Bone marrow (tissue), 2 donors: ENCODE results near the gene PRSS48.
"Not testable (repeated sequence)": the region's sequence is repeated elsewhere in the genome, so short reads cannot be mapped to it uniquely, and the experiment has no call there.

Source experiments
- DNase-seq, 2 donors: peaks; one replicate each; lab custom pipeline; 2025; lab: John Stamatoyannopoulos, UW

PRSS48 gene

DNA sequence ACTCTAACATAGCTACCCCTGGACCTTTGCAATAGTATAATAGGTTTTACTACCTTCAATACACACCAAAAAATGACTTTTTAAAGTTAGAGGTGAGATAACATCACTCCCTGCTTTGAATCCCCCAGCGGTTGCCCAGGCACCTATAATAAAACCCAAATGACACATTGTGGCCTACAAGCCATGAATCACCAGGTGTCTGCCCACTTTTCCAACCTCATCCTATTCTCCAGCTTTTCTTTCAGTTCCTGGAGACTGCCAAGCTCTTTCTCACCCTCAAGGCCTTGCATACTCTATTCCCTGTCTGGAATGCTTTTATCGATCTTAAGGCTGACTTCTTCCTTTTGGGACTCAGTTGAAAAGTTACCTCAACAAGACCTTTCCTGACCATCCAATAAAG is 16.4 kb upstream of the PRSS48 start:
- DNase-seq: no peak

DNA sequence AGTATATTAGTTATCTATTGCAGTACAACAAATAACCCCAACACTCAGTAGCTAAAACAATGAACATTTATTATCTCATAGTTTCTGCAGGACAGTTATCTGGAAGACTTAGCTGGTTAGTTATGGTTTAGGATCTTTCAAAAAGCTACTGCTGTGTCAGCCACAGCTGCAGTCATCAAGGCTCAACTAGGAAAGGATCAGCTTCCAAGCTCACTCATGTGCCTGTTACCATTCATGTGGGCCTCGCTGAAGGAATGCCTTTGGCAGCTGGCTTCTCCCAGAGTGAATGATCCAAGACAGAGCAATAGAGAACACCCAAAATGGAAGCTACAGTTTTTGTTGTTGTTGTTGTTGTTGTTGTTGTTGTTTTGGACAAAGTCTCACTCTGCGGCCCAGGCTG is 13.5 kb upstream of the PRSS48 start:
- DNase-seq: no peak

DNA sequence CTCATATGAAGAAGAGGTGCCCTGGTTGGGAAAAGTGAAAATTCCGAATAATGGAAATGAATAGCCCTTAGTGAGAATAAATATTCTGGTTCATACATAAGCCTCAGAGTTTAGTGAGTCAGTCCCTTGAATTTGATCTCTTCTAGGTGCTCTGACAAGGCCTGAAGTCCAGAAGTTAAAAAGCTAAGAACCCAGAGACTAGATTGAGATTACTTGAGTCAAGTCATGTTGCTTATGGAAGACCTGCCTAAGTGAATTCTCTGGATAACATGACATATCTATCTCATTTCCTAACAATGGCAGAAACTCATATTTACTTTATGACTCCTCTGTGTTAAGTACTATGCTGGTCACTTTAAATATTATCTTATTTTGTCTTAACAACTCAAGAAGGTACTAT is 10.5 kb upstream of the PRSS48 start:
- no peak for DNase-seq

DNA sequence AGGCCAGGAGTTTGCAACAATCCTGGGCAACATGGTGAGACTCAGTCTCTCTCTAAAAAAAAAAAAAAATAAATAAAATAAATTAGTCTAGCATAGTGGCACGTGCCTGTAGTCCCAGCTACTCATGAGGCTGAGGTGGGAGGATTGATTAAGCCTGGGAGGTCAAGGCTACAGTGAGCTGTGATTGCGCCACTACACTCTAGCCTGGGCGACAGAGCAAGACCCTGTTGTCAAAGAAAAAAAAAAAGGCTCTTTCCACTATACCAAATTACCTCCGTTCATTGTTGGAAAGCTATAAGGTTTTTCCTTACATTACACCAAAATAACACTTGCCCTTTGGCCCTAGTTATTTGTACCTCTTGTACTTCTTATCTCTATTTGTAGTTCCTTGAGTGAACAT is 9.9 kb upstream of the PRSS48 start:
- DNase-seq: no peak

DNA sequence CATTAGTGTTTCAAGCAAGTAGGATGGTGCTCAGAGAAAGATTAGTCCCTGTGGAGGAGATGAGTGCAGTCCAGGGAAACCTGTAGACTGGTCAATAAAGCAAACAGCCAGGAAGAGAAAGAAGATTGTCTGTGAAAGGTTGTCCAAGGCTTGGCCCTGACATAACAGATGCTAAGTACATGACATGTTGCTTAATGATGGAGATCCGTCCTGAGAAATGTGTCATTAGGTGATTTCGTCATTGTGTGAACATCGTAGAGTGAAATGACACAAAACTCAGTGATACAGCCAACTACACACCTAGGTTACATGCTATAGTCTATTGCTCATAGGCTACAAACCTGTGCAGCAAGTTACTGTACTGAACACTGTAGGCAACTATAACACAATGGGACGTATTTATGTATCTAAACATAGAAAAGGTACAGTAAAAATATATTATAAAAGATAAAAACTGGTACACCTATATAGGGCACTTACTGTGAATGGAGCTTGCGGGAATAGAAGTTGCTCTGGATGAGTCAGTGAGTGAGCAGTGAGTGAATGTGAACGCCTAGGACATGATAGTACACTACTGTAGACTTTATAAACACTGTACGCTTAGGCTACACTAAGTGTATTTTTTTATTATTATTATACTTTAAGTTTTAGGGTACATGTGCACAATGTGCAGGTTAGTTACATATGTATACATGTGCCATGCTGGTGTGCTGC is 9.0 kb upstream of the PRSS48 start:
- DNase-seq: no peak

DNA sequence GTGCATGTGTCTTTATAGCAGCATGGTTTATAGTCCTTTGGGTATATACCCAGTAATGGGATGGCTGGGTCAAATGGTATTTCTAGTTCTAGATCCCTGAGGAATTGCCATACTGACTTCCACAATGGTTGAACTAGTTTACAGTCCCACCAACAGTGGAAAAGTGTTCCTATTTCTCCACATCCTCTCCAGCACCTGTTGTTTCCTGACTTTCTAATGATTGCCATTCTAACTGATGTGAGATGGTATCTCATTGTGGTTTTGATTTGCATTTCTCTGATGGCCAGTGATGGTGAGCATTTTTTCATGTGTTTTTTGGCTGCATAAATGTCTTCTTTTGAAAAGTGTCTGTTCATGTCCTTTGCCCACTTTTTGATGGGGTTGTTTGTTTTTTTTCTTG is 8.1 kb upstream of the PRSS48 start:
- DNase-seq: not testable (repeated sequence)

DNA sequence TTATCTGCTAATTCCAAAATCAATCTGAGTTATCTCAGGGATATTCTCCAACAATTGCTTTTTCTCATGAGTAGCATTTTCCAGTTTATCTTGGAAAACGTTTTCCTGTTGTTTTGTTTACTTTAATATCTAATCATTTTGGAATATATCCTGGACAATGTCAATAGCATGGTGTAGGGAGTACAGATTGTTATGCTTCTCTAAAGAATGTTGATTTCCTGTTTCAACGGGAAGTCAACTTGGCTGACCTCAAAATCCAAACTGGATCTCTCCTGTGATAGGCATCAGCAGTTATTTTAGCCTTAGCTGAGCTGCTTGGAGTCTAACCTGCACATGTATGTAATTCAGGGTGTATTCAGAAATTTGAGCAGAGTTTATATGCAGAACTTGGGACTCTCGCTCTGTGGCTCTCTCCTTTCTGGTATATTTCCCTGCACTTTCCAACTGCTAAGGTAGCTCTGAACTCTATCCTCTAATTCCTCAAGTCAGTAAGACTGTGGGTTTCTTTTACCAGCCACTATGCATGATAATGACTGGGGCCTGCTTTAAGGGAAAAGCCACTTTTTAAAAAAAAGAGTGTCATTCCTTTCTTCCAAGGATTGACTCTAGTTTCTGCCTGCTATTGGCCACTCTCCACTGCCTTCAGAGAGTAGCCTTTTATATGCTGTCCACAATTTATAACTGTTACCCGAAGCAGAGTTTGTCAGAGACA is 7.7 kb downstream of the PRSS48 start:
- DNase-seq: no peak

DNA sequence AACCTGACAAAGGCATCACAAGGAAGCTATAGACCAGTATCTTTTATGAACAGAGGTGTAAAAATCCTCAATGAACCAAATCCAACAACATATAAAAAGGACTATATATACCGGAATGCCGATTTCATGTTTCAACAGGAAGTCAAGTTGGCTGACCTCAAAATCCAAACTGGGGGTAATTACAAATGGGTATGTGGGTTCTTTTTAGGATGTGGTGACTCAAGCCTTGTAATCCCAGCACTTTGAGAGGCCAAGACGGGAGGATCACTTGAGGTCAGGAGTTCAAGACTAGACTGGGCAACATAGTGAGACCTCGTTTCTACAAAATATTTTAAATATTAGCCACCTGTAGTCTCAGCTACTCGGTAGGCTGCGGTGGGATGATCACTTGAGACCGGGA is 10.4 kb downstream of the PRSS48 start:
- no peak for DNase-seq

DNA sequence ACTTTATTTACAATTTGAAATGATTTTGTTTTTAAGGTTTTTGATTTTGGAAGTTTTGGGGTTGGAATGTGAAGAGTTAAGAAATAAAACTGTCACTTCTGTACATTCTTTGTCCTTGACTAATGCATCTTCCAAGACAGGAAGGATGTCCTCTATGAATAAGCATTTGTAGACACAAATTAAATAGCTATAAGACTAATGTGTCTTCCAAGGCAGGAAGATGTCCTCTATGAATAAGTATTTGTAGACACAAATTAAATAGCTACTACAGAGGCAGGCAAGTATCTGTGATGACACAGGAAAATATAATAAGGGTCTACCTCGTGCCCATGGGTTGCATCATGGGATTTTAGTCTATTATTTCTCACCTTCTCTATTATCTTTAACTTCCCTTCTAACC is 14.5 kb downstream of the PRSS48 start:
- DNase-seq: no peak

DNA sequence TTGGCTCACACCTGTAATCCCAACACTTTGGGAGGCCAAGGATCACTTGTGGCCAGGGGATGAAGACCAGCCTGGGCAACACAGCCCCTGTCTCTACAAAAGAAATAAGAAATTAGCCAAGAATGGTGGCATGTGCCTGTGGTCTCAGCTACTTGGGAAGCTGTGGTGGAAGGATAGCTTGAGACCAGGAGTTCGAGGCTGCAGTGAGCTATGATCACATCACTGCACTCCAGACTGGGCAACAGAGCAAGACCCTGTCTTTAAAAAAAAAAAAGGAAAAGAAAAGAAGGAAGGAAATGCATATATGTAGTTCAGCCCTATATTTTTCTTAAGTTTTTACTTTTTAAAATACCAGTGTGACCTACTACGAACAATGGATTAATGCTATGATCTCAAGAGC is 15.1 kb downstream of the PRSS48 start:
- DNase-seq: no peak

DNA sequence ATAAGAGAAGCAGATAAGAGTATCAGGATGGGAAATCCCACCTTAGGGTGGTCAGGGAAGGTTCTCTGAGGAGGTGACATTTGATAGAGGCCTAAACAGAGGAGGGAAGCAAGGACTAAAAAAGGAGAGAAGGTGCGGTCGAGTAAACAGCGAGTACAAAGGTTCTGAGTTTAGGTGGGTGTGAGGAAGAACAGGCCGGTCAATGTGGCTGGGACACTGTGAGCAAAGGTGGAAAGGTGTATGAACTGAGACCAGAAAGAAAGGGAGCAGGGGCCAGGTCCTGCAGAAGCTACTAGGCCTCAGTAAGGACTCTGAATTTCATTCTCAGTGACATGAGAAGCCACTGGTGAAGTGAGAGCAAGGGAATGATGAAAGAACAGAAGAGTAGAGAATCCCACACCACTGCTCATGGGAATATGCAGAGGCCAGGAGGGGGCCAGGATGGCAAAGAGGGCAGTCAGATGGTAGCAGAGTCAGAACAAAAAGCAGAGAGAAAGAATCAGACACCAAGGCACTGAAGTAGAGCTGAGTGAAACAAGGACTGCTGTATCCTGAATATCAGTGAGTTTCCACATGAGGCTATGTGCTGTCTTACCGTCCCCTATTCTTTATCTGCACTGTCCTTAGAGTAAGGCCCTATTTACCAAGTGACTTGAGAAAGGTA is 18.0 kb downstream of the PRSS48 start:
- no peak for DNase-seq

DNA sequence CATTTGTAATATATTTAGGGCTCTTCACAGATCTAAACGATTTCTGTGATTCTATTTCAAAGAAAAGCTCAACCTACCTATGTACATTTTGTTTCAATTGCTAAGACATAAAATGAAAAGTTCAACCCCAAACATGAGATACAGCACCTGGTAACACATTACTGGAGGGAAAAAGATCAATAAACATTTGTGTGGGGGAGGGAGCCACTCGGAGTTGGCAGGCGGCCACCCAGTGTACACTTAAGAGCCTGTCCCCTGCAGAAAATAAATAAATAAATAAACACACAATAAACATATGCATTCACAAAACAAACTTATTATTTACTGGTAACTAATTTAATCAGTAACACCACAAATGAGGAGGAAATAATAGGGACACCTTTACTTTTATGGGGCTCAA is 19.3 kb downstream of the PRSS48 start:
- DNase-seq: no peak

DNA sequence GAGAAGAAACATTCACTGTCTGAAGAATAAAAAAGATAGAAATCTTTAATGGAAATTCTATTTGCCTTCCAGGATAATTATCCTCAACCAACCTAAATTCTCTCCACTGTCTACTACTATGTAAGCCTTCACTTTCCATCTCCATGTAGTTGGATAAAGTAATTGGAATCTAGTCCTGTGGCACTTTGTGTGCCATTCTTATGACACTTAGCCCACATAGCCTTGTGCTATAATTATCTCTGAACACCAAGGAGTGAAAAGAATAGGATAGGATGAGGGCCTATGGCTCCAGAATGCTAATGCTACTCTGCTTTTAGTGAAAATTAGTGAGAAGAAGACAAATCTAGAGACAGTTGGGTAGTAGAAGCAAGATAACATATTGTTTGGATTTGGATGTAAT is 20.2 kb downstream of the PRSS48 start:
- DNase-seq: no peak

DNA sequence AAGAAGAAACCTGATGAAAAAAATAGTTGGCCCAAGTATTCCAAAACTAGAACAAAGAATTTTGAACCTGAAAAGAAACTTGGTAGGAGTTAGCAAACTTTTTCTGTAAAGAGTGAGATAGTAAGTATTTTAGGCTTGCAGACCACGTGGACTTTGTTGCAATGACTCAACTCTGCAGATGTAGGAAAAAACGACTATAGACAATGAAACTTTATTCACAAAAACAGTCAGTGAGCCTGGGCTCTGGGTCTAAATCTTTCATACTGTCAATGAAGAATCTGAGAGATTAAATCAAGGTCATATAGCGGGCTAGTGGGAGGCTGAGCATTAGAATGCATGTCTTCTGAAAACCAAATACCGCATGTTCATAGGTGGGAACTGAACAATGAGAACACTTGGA is 25.5 kb downstream of the PRSS48 start:
- no peak for DNase-seq

DNA sequence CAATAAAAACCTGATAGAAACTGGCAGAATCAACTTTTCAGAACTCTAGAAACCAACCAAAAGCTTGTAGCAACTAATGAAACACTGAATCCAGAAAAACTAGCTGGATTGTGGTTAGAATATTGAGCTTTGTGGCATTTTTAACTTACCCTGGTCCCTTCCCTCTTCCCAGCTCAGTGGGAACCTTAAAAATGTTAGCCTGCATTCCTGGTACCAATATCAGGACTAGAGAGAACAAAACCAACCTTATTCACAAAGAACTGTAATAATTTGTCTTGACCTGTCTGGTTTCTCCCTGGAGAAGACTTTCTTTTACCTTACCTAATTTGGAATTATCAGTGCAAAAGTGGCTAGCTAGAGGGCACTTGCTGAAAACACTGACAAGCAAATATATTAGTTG is 27.3 kb downstream of the PRSS48 start:
- no peak for DNase-seq

DNA sequence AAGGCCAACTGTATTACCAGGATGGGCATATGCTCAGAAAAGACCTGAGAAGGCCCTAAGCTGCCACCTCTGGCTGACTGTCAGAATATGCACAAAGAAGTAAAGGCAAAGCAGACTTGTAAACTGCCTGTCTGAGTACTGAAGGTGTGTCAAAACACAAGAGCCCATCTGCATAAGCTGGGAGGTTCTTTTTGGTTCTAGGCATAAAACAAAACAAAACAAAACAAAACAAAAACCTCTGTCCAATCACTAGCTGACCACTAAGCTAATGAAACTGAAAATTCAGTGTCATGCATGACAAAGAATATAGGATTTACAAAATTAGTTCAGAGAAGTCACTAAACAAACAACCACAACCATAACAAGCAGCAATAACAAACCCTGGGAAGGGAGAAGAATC is 27.8 kb downstream of the PRSS48 start:
- DNase-seq: no peak

DNA sequence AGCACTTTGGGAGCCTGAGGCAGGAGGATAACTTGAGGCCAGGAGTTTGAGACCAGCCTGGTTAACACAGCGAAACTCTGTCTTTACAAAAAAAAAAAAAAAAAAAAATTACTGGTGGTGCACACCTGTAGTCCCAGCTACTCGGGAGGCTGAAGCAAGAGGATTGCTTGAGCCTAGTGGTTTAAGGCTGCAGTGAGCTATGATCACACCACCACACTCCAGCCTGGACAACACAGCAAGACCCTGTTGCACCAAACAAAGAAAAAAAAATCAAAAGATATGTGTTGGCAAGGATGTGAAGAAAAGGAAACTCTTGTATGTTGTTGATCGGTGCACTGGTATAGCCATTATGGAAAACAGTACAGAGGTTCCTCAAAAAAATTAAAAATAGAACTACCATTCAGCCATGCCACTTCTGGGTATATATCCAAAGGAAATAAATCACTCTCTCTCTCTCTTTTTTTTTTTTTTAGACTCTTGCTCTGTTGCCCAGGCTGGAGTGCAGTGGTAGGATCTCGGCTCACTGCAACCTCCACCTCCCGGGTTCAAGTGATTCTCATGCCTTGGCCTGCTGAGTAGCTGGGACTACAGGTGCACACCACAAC is 33.3 kb downstream of the PRSS48 start:
- DNase-seq: no peak

DNA sequence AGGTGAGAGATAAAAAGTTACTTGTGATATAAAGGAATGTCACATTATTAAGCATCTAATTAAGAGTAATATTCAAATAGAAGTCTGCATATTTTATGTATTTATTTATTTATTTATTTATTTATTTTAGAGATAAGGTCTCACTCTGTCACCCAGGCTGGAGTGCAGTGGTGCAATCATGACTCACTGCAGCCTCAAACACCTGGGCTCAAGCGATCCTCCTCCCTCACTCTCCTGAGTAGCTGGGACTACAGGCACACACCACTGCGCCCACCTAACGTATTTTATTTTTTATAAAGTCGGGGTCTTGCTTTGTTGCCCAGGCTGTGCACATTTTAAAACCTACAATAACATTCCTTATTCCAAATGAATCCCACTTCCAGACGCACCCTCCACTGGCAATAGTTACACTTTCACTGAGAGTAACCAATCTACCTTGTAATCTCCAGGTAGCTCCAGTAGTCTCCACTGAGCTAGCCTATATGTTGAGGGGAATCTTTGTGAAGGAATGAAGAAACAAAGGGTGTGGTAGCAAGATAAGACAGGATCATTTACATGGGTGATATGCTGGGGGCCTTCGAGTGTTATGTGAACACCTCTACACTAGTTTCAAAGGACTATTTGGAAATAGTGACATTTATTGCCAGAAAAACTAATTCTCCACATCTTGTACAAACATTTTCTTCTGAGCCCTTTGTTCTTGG is 36.5 kb downstream of the PRSS48 start:
- DNase-seq: no peak

DNA sequence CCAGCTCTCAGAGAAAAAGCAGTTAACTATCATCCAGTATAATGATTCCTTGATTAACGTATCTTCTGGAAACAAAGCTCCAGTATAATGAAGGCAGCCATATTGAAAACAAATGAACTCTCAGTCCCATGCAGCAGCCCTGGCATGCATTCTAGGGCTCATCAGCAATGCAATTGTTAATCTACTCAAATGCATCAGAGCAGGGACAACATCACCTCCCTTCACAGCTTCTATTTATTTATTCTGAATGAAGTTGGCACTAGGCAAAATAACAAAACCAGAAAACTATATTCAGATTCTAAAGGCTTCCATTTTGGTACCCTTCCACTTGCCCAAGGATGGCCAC is 37.0 kb downstream of the PRSS48 start:
- DNase-seq: no peak

DNA sequence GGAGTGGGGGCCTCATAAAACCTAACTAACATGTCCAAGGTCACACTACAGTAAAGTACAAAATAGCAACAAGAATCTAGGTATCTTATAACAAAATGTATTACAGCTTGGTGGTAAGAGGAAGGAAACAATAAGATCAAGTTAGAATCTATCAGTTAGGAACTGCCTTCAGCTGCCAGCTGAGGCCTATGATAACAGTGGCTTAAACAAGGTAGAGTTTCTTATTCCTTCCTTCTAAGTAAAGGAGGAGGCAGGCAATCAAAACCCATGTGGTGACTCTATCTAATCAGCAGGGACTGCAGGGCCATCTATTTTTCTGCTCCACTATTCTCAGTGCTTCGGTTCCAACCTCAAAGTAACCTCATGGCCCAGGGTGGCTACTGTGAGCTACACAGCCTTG is 37.5 kb downstream of the PRSS48 start:
- no peak for DNase-seq

DNA sequence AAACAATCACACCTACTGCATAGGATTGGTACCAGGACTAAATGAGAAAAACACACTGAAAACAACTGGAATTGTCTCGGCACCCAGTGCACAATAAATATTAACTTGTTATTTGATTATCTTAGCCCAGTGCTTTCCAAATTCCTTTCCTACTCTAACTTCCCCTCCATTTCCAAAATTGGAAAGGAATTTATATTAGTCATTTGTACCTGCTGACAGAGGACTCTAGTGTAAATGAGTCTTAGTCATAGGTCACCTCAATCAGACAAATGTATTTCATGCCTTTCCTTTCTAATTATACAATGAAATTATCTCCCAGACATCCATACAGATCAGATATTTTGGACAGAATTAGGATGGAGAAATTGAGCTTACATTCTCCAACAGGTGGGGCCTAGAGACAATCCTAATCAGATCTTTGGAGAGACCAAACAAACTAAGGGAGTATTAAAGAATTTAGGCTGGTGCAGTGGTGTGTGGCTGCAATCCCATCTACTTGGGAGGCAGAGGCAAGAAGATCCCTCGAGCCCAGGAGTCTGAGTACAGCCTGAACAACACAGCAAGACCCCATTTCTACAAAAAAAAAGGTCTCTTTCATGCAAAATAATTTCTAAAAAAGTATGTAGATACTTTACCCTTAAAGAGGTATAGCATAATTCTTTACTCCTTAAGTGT is 38.4 kb downstream of the PRSS48 start:
- no peak for DNase-seq

DNA sequence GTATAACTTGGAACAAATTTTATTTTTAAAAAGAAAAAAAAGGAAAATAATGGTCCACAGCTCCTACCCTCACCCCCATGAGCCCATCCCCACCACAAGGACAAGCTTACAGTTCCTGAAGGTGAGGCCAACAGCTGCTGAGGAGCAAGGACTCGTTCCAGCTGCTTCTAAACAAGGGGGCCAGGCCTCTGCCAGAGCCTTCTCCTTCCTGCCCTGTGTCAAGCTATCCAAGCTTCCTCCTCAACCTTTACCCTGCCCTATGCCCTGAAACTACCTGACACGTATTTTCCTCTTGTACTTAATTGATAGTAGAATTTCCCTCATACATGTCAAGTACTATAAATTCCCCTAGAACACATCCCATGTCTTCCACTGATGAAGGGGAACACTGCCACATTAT is 39.7 kb downstream of the PRSS48 start:
- DNase-seq: no peak
